HG03378 (cell line): ENCODE measurements around the gene AKR7A2.
"Not testable (repeated sequence)": the region's sequence is repeated elsewhere in the genome, so short reads cannot be mapped to it uniquely, and the experiment has no call there.

Experiments
- ATAC-seq: cut with Tn5 transposase; IDR thresholded peaks from one replicate; pipeline ENCODE4 v1.9.1; 2021; ENCODE audit warnings: mild to moderate bottlenecking, moderate library complexity; ENCODE audit not compliant: unreplicated experiment

The AKR7A2 gene

DNA sequence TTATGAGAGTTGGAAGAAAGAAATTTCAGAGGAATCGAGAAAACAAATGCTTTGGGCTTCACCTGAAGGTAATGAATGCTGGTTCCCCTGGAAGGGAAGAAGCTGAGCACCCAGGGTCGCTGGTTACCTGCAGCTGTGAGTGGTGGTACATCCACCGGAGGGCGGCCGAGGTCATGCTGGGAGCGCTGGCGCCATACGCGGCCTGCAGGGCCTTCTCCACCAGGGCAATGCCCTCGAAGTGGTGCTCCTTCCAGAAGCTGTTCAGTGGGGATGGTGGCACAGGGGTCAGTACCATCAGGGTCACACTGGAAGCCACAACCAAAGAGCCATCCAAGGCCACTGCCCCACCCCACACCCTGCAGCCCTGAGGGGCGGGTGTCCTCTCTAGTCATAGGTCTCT lies 43.5 kb downstream of the AKR7A2 start:
- ATAC-seq, result no peak

DNA sequence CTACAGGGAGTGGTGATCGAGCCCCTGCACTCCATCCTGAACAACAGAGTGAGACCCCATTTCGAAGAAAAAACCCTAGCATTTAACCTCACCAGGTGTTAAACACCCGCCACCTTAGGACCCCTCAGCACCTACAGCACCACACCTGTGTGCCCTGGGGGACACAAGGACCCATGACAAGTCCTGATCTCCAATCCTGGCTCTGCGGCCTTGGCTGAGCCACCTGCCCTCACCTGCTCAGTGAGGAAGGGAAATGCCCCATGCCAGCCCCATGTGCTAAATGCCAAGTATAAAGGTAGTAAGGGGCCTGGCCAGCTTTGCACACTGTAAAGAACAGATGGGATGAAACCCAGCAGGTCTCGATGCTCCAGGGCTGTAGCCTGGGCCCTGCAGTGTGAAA lies 49.2 kb downstream of the AKR7A2 start:
- no peak for ATAC-seq

DNA sequence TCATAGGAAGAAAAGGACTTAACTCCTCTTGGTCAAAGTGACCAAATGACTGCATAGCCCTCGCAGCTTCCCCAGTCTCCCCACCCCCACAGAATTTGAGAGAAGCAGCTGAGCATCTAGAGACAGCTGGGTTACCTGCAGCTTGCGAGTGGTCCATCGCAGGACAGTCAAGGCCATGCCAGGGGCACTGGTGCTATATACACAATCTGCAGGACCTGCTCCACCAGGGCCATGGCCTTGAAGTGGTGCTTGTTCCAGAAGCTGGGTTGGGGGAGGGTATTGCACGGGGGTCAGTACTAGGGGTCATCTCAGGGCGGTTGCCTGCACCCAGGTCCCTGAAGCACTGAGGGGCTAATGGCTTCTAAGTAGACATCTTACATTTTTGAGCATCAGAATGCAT lies 49.9 kb downstream of the AKR7A2 start:
- ATAC-seq, result no peak

DNA sequence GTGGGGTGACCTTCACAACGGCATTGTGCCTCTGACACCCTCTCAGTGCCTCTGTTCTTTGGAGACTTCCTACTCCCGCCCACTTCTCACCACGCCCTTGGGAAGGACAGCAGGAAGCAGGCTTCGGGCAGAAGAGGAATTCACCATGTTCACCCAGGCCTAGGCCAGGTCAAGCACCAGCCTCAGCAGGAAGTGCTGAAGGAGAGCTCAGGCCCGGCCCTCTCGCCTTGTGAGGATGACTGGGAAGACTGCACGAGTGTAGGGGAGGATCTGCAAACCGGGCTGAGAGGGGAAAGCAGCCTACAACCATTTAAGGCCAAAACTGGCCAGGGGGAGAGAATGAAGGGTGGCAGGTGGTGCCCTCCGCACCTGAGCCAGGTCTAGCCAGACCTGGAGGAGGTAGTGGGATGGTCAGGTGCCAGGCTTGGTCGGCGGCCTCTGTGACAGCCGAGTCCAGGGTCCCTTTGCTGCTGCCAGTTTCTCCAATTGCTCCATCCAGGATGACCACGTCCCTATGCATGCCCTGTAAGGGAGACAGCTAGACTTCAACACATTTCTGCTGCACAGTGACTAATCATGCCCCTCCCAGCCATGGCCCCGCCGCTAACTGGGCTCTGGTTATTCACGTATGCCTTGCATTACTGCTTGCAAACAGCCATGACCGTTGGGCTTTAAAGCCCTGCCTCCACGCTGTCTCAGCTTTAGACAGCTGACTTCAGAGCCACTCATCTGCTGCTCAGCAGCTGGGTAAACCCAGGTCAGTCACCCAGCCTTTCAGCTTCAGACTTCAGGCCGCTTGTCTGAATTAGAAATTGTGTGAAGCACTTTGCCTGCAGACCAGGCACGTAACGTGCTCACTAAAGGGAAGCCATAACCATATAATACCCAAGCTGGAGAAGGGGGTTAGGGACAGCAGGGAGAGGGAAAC lies 51.5 kb downstream of the AKR7A2 start:
- no peak for ATAC-seq

DNA sequence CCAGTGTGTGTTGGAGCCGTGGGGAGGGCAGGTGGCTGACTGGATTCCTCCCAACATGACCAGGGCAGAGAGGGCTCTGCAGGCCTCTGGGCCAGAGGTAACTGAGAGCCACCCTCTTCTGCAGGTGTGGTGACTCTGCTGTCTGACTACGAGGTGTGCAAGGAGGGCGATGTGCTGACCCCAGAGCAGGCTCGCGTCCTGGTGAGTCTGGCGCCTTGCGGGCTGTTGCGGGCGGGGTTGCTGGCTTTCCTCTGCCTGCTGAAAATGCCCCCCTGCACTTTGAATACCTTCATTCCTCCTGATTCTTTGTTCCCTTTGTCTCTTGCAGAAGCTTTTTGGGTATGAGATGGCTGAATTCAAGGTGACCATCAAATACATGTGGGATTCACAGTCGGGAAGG lies 53.6 kb downstream of the AKR7A2 start:
- ATAC-seq, result no peak

DNA sequence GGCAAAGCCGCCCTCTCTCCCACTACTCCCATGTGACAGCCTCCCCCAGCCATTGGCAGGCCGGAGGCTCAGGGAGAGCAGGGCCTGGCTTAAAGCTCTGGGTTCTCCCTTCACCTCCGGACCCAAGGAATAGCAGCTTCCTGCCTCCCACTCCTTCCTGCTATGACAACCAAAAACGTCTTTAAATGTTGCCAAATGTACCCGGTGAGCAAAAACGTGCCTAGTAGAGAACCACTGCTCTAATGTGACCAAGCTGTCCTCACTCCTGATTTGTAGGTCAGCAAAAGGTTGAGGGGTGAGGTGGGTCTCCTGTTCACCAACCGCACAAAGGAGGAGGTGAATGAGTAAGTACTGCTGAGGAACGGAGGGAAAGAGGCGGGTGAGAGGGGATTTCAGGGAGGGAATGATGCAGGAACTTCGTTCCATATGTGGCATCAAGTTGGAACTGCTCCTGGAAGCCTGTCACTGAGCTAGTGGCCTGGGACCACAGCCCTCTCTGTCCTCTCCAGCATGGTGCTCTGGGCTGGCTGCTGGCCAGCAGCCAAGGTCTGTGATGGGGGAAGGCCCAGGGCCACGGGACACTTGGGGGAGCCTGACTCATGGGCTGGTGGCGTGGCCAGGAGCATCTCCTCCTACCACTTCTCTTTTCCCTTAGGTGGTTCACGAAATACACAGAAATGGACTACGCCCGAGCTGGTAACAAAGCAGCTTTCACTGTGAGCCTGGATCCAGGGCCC lies 54.6 kb downstream of the AKR7A2 start:
- no peak for ATAC-seq

DNA sequence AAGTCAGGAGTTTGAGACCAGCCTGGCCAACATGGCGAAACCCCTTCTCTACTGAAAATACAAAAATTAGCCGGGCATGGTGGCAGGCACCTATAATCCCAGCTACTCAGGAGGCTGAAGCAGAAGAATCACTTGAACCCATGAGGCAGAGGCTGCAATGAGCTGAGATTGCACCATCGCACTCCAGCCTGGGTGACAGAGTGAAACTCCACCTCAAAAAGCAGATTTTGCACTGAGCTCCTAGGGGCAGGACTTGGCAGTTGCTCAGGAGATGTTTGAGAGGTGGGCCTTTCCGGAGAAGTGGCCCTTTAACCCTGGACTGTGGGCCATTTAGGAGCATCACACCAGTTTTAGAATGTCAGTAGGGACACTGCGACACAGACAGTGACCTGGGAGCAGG lies 55.6 kb downstream of the AKR7A2 start:
- not testable (repeated sequence) for ATAC-seq

DNA sequence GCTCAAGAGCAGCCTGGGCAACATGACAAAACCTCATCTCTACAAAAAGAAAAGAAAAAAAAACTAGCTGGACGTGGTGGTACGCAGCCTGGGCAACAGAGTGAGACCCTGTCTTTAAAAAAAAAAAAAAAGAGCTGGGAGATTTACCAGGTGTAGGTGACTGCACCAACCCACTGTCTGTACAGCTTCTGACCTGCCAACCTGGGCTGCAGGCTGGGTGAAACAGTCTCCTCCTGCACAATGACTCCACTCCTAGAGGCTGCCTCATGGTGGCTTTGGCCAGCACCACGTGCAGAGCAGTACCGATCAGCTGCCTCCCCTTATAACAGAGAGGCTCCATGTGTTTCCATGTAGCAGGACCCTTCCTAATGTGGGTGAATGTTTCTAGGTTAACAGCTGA lies 56.7 kb downstream of the AKR7A2 start:
- ATAC-seq, result no peak

DNA sequence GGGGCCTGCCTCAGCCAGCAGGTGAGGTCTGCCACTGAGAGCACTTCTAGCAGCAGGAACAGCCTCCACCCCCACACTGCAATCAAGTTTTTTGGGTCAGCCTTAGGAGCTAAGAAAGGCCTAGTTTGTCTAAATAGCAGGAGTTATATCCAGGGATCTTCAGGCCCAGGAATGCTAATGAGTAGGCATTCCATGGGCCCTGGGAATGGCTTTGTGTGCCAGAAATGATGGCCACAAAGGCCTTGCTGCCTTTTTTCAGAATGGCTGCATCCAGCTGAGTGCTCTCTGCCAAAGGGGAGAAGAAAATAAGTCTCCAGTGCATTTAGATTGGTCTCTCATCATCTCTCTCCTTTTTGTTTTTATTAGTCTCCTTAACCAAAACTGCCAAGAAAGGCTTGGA lies 57.5 kb downstream of the AKR7A2 start:
- ATAC-seq, result no peak
